Progenitor cell of endocrine pancreas (in vitro differentiated cells): ENCODE results near the gene SH3GL2. TPM values are rescaled to one million over a fixed set of nuclear protein-coding genes. Genes with fewer than 3 reads are reported as not detected.

Experiments used
- DNase-seq: peaks from one replicate; pipeline ENCODE4 v3.0.0; 2021; ENCODE audit warnings: low spot score; ENCODE audit not compliant: unreplicated experiment
- H3K27ac Mint-ChIP-seq: 2 replicates; pipeline ENCODE4 v1.8.0; 2021; ENCODE audit warnings: mild to moderate bottlenecking, moderate library complexity, mixed read lengths
- H3K27me3 Mint-ChIP-seq: 2 replicates; pipeline ENCODE4 v1.8.0; 2021; ENCODE audit warnings: mixed read lengths
- H3K36me3 Mint-ChIP-seq: 2 replicates; pipeline ENCODE4 v1.8.0; 2022; ENCODE audit warnings: mixed read lengths; ENCODE audit not compliant: insufficient read depth
- H3K4me1 Mint-ChIP-seq: 2 replicates; pipeline ENCODE4 v1.8.0; 2021; ENCODE audit warnings: low read depth, mixed read lengths
- H3K4me3 Mint-ChIP-seq: 2 replicates; pipeline ENCODE4 v1.8.0; 2021; ENCODE audit warnings: low read depth, mild to moderate bottlenecking, moderate library complexity, mixed read lengths
- H3K9me3 Mint-ChIP-seq: 2 replicates; pipeline ENCODE4 v1.8.0; 2021; ENCODE audit warnings: low read depth, mixed read lengths
- CTCF ChIP-seq: fragments of 200-600 bp; sonication (generic); IDR thresholded peaks from one replicate; pipeline ENCODE4 v1.5.0; 2021; ENCODE audit warnings: antibody characterized with exemption, mild to moderate bottlenecking; ENCODE audit not compliant: unreplicated experiment
- total RNA-seq: library from RNA; stranded (reverse); gene quantifications from 2 replicates; pipeline ENCODE4 v1.2.1, GENCODE V29; 2021

The SH3GL2 gene
- total RNA-seq, 1 donor from 2014 or later, result 3.3 TPM

- no peak for DNase-seq
- TF ChIP-seq CTCF, result no peak
- Mint-ChIP-seq H3K27ac (no peak overlapping the region), H3K27me3 (no peaks in the 10 kb centered on the region), H3K9me3 (no peaks in the 10 kb centered on the region), H3K4me3 (no peak overlapping the region), H3K4me1 (no peaks in the 10 kb centered on the region), H3K36me3 (no peaks in the 10 kb centered on the region)
Observed at GRCh38 chr9:17694336-17694735, 115.5 kb downstream of the SH3GL2 start.

- DNase-seq, result no peak
- no peaks in the 10 kb centered on the region for H3K4me1 Mint-ChIP-seq
- H3K4me3 Mint-ChIP-seq, result no peak overlapping the region
- no peak for TF ChIP-seq CTCF
- H3K27me3 Mint-ChIP-seq, result no peaks in the 10 kb centered on the region
- H3K27ac Mint-ChIP-seq, result no peak overlapping the region
- H3K36me3 Mint-ChIP-seq, result no peaks in the 10 kb centered on the region
- no peaks in the 10 kb centered on the region for H3K9me3 Mint-ChIP-seq
Observed at GRCh38 chr9:17695482-17695881, 116.6 kb downstream of the SH3GL2 start.

DNA sequence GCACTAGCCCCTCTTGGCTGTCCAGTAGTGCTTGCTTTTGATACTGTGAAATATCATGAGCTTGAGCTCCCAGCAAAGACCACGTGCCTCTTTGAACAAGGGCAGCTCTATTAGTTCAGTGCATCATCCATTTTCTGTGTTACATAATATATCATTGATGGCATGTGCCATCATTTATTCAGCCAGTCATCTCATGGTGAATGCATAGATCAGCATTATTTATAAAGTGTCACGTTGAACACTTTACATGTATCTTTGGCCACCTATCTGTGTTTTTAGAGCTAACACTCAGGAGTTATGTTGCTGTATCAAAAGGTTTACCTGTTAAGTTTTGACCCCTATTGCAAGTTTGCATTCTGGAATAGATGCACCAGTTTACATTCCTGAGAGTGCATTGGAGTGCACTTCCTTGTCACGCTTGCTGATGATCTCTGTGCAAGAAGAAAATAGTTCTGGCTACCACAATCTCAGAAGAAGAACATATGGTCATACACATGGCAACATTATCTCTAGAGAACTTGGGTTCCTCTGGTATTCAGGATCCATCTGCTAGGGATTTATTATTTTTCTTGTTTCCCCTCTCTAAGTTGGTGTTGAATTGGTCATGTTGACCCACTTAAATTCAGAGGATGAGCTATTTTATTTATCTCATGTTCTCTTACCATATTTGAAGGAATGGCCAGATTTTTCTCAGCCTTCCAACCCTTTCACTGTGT, 120.9 kb downstream of the SH3GL2 start:
- no peaks in the 10 kb centered on the region for H3K36me3 Mint-ChIP-seq
- no peak overlapping the region for H3K4me3 Mint-ChIP-seq

GRCh38 chr9:17706347-17706746, 127.5 kb downstream of the SH3GL2 start:
- Mint-ChIP-seq H3K27me3 (no peaks in the 10 kb centered on the region), H3K36me3 (no peaks in the 10 kb centered on the region), H3K9me3 (no peaks in the 10 kb centered on the region), H3K4me3 (no peak overlapping the region), H3K4me1 (no peaks in the 10 kb centered on the region), H3K27ac (no peak overlapping the region)
- no peak for DNase-seq
- no peak for TF ChIP-seq CTCF

More for the DNA sequence above, 120.9 kb downstream of the SH3GL2 start:
- Mint-ChIP-seq H3K27ac (no peak overlapping the region), H3K9me3 (no peaks in the 10 kb centered on the region), H3K4me1 (no peaks in the 10 kb centered on the region), H3K27me3 (no peaks in the 10 kb centered on the region)
- no peak for TF ChIP-seq CTCF
- DNase-seq, result no peak

DNA sequence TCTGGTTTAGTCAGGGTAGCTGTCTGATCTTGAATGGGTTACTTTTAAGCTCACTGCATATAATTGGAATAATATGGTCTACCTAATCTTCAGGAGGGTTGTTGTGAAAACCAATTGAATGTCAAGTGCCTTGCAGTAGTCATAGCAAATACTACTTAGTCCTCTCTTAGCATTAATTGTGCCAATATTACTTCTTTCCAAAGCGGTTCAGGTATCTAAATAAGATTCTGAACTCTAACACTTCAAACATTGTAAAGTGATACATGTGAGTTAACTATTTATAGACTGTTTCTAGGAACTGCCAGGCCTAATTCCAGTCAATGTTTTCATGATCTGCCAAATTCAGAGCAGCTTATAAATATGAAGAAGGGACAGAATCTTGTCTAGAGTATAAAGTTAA, 140.2 kb downstream of the SH3GL2 start:
- no peak for TF ChIP-seq CTCF
- Mint-ChIP-seq H3K36me3 (no peaks in the 10 kb centered on the region), H3K4me1 (no peaks in the 10 kb centered on the region), H3K4me3 (no peak overlapping the region), H3K9me3 (peaks cover 8% of the 10 kb centered on the region), H3K27ac (no peak overlapping the region), H3K27me3 (no peaks in the 10 kb centered on the region)
- DNase-seq, result no peak
